Right forelimb (tissue), 1 donor: ENCODE data around the gene GRIK4.

Experiments
- DNase-seq: peaks from one replicate; pipeline ENCODE4 v3.0.0-alpha.2; 2018

GRIK4 gene

GRCh38 chr11:120894202-120894985 is 382.8 kb downstream of the GRIK4 start:
- DNase-seq: no peak

DNA sequence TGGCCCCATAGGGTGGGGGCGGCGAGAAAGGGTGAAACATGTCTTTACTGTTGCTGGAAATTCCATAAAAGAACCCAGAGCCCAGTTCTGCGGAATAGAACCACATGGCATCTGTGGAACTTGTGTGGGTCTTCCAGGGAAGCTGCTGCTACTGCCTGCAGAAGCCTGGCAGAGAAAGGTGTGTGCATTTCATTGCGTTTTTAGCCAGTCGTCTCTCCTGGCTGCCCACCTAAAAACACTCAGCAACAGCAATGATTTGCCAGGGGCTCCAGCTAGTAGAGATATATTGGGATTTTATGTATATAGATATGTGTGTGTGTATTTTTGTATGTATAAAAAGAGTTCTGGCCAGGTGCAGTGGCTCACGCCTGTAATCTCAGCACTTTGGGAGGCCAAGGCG is 385.1 kb downstream of the GRIK4 start:
- no peak for DNase-seq

- DNase-seq: no peak
Measured at GRCh38 chr11:120898568-120898967, 387.0 kb downstream of the GRIK4 start.

- DNase-seq: no peak
Measured at GRCh38 chr11:120899720-120900119, 388.2 kb downstream of the GRIK4 start.

GRCh38 chr11:120900643-120901042 is 389.1 kb downstream of the GRIK4 start:
- DNase-seq: no peak

DNA sequence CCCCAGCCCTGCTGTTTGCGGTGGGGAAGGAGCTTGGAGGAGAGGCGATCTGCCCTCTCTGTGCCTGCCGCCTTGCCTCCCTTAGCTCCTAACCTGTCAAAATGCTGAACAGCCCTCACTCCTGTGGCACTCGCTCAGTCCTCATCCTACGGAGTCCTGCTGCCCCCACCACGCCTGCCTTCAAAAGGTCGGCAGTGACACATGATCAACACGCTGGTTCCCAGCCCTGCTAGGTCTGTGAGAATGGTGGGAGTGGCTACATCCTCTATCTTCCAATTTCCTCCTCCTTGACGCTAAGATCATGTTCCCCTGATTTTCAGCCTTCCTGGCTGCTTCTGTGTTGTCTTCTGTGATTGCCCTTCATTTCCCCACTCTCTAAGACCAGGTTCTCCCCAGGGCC is 392.1 kb downstream of the GRIK4 start:
- DNase-seq: no peak

DNA sequence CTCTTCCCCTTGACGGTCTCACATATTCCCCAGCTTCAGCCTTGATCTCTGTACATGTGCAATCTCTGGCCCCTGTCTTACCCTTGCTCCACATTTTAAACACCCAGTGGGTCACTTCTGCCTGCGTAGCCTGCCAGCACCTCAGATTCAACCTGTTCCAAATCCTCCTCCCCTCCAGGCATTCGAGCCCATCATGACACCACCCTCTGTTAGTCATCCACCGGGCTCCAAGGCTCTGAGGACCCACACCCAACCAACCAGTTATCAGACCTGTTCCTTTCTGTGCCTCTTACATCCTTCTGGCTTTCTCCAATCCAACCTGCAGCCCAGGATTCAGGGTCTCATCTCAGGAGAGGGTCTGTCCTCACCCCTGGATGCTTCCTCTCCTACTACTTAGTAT is 392.6 kb downstream of the GRIK4 start:
- no peak for DNase-seq

DNA sequence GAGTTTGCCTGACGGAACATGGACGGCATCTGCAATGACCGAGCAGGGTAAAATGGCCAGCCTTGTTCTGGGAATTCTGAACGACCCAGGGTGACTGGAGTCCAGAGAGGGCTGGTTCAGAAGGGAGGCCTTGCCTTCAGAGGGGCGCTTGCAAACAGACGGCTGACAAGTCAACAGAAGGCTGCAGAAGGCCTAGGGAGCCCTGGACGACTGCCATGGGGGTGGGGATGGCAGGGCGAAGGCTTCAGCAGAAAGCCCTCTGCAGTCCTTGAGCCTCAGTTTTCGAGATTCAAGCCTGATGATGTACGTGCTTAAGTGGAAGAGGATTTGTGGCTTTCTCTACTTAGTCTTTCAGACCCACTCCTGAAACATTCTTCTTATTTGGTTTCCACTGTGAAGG is 395.2 kb downstream of the GRIK4 start:
- no peak for DNase-seq

GRCh38 chr11:120907971-120908370 is 396.4 kb downstream of the GRIK4 start:
- DNase-seq: no peak

DNA sequence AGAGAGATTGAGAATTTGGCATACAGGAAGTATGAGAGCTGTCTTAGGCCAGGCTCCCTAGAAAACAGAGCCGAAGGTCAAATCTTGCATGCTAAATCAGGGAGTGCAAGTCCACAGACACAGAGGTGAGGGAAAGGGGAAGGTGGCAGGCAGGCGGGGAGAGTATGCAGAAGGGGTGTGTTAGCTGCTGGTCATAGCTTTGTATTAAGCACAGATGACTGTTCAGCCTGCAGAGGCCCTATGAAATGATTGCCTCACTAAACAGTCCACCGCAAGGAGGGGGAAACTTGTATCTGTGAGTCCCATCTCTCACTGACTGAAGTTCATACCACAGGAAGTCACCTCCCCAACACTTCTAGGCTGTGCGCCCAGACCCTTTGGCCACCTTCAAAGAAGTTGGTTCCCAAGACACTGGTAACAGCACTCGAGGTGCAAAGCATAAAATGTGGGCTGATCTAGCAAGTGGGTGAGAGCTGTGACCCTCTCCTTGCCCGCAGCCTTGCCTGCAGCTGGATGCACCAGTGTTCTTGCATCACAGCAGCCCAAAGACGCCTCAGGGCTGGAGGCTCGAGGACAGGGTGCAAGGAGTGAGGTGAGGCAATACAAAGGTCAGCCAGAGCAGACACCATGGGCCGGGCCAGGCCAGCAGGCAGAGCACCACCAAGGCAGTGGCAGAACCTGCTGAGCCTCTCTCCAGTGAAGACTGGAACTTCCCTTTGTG is 397.1 kb downstream of the GRIK4 start:
- DNase-seq: no peak

GRCh38 chr11:120909676-120910416 is 398.3 kb downstream of the GRIK4 start:
- DNase-seq: no peak

- DNase-seq: no peak
Measured at GRCh38 chr11:120911943-120912342, 400.4 kb downstream of the GRIK4 start.

DNA sequence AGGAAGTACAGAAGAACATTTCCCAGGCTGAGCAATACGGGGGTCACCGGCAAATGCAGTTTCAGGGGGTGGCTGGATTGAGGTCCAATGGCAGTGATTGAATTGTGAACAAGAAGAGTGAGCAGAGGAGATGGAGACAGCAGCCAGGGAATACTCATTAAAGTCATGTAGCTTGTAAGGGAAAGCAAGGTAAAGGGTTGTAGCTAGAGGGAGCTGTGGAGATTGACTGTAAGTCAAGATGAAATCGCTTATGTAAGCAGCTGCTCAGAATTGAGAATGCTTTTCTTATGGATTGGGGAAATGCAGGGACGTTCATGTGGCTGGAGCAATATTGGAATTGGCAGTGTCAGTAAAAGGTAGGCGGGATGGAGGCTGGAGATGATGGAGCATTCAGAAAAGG is 401.0 kb downstream of the GRIK4 start:
- DNase-seq: no peak

DNA sequence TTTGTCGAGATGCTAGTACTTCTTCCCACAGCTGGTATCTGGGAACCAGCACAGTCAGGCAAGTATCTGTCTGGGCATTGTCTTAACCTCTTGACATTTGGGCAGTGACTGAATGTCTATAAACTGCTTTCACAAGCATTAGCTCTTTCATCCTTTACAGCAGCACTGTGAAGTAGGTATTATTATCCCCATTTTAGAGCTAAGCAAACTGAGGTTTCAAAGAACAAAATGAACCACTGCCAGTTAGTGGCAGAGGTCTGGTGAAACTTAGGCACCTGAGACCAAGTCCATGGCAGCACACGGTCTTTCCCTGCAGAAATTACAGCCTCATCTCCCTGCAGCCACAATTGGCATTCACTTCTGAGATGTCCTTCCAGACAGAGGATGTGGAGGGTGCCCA is 401.4 kb downstream of the GRIK4 start:
- DNase-seq: no peak

DNA sequence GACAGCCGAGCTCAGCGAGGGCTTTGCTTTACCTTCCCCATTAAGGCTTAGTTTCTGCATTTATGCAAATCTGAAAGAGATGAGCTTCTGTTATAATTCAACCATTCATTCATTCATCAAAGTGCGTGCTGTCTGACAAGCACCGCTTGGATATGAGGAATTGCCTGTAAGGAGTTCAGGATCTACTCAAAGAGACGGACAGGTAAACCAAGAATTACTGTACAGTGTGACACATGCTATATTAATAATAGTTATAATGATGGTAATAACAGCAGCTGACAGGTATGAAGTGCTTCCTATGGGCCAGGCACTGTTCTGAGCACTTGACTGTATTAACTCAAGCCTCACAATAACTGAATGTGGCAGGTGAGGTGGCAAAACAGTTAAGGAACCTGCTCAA is 402.5 kb downstream of the GRIK4 start:
- DNase-seq: no peak

DNA sequence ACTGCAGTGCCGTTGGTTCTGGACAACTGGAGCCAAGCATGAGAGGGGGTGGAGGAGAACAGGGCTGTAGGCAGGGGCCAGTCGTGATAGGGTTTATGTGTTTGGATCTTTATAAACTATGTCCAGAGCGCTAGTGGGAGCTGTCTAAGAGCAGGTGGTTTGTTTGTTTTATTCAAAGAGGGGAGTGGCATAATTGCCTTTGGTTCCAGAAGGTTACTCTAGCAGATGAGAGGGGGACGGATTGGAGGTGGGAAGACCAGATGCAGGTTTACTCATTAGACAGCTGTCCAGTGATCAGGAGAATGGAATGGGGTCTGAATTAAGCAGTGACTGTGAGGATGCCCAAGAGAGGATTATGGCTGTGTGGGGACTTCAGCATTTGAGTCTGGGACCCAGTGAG is 403.1 kb downstream of the GRIK4 start:
- no peak for DNase-seq

- DNase-seq: no peak
Measured at GRCh38 chr11:120917559-120918239, 406.2 kb downstream of the GRIK4 start.

DNA sequence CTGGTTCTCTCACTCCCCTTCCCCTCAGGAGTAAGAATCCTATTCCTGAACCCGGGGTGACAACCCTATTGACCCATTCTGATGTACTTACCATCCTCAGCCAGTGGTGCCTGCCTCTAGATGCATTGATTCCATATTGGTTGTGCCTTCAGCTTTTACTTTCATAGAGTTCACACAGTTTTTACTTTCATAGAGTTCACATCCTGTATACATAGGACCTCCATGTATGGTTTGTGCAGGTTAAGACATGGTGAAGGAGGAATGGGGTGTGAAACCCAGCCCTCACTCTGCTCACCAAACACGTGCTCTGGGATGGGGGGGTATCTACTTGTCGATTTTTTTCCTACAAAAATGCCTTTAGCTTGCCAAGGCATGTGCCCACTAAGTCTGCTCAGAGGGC is 406.7 kb downstream of the GRIK4 start:
- DNase-seq: no peak

DNA sequence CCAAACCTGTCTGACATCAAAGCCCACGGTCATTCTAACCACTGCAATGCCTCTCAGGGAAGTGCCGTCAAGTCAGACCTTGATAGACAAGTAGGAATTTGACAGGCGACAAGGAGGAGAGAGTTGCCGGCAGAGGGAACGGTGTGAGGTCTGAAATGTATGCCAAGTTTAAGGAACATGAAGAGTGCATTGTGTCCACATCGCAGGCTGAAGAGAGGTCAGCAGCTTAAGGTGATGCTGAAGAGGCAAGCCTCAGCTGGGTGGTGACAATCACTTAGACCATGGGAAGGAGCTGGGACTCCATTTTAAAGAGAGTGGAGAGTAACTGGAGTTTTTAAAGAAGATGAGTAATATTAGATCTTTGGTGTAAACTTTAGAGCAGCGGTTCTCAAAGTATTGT is 407.5 kb downstream of the GRIK4 start:
- DNase-seq: no peak

DNA sequence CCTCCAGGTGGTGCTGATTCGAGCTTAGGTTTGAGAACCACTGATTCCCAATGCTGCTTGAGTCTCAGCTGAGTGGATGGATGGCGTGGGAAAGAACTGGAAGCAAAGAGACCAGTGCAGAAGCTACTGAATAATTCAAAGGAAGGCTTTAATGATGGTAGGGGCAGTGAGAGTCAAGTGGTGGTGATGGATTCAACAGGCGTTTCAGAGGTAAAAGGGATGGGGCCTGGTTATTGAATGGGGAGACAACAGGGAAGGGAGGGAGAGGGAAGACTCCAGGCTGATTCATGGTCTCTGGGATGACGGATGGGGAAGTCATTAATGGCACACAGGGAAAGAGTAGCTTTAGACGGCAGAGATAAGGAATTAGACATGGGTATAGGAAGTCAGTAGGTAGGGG is 408.0 kb downstream of the GRIK4 start:
- no peak for DNase-seq

- DNase-seq: no peak
Measured at GRCh38 chr11:120923866-120924508, 412.4 kb downstream of the GRIK4 start.

- DNase-seq: no peak
Measured at GRCh38 chr11:120925944-120926343, 414.4 kb downstream of the GRIK4 start.

GRCh38 chr11:120928627-120929026 is 417.1 kb downstream of the GRIK4 start:
- no peak for DNase-seq
